ENCODE measurements around the gene MLH1.

MLH1 gene

DNA sequence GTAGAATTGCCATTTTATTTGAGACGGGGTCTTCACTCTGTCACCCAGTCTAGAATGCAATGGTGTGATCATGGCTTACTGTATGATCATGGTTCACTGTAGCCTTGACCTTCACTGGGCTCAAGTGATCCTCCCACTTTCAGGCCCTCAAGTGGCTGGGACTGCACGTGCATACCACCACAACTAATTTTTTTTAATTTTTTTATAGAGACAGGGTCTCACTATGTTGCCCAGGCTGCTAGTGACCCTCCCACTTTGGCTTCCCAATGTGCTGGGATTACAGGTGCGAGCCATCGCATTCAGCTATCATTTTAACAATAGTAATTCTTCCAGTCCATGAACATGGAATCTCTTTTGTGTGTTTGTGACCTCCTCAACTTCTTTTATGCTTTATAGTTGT is 12.3 kb upstream of the MLH1 start:
- DNase-seq: no peak

DNA sequence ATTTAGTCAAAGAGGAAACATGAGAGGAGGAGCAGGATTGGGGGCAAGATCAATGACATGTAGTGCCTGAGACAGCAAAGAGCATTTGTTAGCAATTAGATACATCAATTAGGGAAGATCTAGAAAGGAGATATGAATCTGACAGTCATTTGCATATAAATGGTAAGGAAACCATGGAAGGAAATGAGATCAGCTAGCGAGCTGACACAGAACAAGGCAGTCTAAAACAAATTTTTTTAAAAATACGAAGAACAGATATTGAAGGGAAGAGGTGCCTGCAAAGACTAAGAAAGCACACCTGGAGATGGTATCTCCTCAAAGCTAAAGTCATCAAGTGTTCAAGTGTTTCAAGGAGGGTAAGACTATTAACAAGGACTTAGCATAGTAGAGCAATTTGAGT is 5.0 kb upstream of the MLH1 start:
- no peak for DNase-seq

DNA sequence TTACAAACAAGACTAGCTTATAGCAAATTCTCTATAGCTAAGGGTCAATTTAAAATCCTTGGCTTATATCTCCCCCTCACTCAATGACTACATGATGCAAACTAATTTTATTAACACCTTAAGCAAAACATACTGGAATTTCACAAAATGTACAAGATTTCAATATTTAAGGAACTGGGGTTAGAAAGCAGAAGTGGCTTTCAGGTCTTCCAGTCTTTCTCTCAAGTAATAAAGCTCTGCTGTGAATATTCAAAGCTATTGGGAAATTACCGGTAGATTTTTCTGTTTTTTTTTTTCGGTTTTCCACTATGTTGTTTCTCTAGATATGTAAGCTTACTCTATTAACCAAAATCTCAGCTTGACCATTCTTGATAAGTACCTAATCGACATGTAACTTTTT is 4.3 kb upstream of the MLH1 start:
- DNase-seq: no peak

DNA sequence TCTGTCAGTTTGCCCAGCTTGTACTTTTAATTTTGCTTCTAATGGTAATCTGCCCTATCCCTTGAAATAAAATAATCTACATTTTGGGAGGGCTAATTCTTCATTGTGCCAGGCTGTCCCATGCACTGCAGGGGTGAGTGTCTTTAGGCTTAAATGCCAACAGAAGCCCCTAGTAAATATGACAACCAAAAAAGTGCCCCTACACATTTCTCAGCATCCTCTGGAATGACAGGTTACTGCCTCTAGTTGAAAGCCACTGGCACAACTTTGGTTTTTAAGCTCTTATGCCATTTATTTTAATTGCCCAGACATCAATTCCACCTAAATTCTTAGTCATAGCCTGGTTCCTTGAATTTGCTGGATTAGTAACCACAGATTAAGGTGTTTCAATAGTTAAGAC is 3.8 kb upstream of the MLH1 start:
- DNase-seq: no peak

DNA sequence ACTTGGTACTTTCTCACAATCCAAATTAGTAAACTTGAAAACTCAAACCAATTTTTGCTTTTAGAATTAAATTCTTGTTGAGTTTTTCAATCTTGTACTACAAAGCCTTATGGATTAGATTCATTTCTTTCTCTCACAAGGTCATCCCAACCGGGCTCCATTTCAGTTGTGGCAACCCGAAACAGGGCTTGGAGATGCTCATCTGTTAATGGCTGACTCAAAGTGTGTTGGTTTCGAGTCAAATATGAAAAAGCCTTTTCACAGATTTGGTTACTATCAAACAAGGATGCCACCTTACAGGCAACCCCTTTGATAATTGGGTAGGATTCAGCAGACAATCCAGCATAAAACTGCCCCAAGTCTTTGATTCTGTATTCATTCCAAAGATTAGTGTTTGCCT is 2.2 kb upstream of the MLH1 start:
- no peak for DNase-seq

DNA sequence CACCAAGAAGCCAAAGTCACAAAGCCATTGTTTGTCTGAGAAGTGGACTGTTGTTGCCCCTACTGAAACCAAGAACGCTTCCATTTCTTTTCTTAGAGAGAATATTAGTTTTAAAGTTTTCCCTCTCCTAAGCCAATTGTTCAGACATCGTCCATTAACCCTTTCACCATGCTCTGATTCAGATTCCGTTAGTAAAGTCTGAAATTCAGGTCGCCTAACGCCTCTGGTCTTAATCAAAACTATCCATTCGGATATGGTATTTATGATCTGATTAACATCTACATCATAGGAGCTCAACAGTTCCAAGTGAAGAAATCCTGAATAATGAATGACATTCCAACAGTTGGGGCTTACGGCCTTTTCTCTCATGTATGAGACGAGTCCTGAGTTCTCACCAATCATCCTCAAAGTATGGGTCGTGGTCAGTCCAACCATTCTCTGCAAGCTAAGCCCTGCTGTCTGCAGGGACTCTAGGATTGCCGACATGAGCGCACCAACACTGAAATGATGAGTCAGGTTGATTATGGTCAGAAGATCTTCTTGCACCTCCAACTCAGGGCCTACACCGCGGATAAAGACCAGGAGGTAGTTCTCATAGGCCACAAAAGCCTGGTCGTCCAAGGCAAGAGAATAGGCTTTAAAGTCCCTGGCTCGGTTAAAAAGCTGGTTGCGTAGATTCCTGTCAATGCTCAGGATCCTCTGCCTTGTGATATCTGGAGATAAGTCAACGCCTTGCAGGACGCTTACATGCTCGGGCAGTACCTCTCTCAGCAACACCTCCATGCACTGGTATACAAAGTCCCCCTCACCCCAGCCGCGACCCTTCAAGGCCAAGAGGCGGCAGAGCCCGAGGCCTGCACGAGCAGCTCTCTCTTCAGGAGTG is 1.2 kb upstream of the MLH1 start:
- DNase-seq: peak; percentile 65

DNA sequence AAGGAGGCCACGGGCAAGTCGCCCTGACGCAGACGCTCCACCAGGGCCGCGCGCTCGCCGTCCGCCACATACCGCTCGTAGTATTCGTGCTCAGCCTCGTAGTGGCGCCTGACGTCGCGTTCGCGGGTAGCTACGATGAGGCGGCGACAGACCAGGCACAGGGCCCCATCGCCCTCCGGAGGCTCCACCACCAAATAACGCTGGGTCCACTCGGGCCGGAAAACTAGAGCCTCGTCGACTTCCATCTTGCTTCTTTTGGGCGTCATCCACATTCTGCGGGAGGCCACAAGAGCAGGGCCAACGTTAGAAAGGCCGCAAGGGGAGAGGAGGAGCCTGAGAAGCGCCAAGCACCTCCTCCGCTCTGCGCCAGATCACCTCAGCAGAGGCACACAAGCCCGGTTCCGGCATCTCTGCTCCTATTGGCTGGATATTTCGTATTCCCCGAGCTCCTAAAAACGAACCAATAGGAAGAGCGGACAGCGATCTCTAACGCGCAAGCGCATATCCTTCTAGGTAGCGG is 452 bp upstream of the MLH1 start, which contains the start of gene EPM2AIP1:
EPM2AIP1 (minus strand) TSS at position 326 of the 520 bp plus-strand sequence; CDS start at position 272, 54 bp downstream.
- DNase-seq: no peak

DNA sequence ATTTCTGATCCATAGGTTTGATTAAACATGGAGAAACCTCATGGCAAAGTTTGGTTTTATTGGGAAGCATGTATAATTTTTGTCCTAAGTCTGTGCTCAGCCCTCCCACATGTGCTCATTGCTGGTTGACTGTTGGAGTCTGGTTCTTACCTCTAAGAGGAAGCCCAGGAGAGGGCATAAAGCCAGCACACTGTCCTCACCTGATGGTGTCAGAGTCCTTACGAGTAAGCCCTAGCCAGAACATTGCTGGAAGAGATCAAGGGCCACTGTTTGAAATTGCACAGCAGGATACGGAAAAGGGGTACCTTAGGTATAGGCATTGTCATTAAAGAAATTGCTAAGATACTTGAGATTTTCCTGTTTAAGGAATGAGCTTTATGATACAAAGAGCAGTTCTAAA is 21.3 kb downstream of the MLH1 start:
- DNase-seq: no peak

DNA sequence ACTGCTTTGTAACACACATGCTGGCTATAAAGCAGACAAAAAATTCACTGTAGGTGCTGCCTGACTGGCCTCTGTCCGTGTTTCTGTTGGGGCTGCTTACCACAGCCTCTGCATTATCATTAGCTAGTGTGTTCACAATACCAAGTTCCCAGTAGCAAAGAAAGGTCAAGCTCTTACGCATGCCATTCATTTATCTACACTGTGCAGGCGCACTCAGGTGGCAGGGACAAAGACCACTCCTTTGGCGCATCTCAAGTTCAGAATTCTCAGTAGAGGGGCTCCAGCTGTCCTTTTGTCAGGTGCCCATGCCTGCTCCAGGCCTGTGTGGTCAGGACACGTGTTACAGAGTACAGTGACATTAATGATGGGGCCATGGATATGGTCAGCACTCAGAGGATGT is 22.3 kb downstream of the MLH1 start:
- DNase-seq: no peak

DNA sequence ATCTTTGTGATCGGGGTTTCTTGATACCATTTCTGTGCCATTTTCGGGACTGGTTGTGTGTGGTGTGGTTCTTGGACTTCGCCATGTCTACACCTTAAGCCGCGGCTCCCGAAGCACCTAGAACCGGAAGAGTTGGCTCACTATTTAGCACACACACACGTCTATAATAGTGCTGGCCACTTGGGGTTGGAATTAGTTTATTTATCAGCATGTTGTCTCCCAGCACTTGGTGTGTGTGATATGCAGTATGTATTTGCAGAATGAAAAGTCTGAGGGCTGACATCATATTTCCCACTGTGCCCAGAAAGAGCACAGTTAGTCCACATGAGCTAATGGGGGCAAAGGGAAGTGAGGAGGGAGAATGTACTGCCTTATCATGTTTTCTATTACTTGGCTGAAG is 23.6 kb downstream of the MLH1 start:
- no peak for DNase-seq

DNA sequence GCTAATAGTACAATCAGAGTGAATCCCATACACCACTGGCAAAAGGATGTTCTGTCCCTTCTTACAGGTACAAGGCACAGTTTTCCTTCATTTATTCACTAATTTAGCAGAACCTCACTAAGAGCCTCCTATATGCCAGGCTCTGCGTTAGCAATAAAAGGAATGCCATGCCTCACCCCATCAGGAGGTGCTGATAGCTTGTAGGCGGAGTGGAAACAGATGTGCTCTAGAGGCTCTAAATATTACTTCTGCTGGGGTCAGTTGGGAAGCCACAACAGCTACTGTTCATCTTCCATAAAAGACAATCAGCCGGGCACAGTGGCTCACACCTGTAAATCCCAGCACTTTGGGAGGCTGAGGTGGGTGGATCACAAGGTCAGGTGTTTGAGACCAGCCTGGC is 24.4 kb downstream of the MLH1 start:
- no peak for DNase-seq

DNA sequence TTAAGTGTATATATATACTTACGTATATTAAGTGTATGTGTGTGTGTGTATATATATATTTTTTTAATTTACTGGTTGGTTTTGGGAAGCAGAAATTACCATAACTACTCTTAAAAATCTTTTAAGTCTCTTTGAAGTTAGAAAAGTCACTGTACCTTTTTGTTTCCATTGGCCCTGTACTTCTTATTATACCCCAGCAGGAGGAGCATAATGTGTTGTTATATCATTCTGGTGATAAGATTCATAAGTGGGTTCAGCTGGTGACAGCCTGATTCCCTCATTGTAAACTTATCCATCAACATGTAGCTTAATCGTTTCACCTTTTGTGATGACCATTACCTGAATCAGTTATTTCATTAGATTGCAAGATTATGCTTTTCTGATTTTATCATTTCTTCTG is 30.8 kb downstream of the MLH1 start:
- DNase-seq: peak; percentile 16

DNA sequence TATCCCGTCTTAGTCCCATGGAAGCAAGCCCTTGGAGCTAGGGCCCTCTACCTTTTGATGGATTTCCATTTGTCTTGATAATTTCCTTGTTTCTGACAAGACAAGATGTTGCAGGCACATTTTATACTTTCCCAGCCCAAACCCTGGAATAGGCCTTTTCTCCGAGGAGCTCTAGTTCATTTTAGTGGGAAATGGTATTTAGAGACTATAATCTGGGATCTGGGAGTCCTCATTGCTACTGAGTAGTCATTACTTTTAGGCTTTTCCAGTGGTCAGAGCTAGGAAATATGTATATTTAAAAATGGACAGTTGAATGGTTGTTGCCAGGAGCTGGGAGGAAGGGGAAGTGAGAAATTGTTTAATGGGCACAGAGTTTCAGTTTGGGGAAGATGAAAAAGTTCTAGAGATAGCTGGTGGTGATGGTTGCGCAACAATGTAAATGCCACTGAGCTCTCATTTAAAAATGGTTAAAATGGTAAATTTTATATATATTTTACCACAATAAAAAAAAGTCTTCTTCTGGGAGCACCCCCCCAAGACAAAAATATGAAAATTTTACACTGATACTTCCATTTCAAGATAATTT is 31.6 kb downstream of the MLH1 start:
- no peak for DNase-seq

DNA sequence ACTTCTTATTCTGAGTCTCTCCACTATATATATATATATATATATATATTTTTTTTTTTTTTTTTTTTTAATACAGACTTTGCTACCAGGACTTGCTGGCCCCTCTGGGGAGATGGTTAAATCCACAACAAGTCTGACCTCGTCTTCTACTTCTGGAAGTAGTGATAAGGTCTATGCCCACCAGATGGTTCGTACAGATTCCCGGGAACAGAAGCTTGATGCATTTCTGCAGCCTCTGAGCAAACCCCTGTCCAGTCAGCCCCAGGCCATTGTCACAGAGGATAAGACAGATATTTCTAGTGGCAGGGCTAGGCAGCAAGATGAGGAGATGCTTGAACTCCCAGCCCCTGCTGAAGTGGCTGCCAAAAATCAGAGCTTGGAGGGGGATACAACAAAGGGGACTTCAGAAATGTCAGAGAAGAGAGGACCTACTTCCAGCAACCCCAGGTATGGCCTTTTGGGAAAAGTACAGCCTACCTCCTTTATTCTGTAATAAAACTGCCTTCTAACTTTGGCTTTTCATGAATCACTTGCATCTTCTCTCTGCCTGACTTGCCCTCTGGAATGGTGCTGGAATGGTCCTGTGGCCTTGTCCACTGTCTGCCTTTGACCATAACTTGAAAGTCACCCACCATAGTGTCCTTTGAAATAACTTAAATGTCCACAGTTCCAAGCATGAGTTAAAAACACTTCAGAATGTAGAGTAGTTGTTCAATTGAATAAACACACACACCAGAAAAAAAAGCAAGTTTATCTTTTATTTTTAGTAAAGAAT is 32.4 kb downstream of the MLH1 start:
- no peak for DNase-seq

DNA sequence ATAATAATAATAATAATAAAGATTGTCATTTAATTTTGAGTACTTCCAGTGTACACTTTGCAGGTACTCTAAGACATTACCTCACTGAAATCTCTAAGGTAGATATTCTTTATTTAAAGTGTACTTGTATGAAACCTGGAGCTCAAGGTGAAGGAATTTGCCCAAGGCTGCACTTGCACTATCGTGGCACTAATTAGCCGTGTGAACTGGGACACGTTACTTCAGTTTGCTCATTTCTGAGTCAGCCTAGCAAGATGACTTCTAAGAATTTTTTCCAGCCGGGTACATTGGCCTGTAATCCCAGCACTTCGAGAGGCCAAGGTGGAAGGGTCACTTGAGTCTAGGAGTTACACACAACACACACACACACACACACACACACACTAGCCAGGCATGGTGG is 33.5 kb downstream of the MLH1 start:
- DNase-seq: no peak

DNA sequence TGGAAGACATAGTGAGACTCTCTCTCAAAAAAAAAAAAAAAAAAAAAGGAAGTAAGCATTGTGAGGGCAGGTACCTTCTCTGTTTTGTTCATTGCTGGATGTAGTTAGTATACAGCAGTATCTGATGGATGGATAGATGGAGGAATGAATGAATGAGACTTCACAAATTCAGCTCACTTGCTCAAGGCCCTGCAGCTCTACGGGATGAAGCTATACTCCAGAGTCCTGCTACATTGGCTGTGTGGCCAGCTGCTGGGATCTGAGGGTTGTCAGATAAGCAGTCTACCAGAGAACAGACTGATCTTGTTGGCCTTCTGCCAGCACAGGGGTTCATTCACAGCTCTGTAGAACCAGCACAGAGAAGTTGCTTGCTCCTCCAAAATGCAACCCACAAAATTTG is 35.0 kb downstream of the MLH1 start:
- no peak for DNase-seq

DNA sequence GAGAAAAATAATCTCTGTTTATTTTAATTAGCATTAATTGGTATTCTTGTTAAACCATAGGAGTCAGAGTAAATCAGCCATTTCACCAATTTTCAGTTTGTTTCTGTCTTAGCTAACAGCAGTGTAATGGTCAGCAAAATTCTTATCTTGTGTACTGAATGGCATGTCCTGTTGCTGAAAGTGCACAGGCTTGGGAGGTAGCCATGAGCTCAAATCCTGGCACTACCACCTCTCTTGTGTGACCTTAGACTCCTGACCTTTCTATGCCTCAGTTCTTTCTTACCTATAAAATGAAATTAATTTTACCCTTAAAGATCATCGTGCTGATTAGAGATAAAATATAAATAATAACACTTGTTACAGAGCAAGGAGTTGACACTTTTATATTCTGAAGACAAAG is 35.8 kb downstream of the MLH1 start:
- DNase-seq: no peak

DNA sequence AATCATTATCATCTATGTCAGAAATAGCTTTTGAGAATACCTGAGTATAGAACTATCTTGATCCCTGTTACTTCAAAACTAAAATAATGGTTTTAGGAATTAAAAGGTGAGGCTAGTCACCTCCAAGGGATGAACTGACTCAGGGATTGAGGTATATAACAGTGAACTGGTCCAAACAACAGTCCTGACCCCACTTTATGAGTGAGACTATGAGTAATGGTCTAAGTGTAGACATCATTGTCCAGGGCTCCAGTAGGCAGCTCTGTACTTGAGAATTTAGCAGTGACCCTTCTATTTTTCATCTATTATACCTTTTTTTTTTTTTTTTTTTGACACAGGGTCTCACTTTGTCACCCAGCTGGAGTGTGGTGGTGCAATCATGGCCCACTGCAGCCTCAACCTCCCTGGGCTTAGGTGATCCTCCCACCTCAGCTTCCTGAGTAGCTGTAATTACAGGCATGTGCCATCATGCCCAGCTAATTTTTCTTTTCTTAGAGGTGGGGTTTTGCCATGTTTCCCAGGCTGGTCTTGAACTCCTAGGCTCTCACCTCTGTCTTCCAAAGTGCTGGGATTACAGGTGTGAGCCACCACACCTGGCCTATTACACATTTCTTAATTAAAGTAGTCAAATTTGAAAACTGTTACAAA is 36.3 kb downstream of the MLH1 start:
- DNase-seq: no peak

DNA sequence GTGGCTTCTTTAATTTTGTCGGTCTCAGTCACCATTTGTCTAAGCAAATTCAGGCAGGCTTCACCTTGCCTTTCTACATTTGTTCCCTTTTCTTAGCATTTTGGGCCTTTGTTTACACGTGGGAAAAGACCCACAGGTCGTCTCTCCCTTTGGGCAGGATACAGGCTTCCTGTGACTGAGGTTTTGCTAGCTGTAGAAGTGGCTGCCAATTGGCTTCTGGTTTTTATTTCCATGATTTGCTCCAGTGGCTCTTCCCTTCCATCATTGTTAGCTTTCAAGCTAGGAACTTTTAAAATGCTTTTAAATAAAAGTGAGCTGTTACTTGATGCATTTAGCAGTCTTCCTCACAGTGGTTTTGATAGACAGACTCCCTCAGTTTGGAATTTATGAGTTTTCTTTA is 37.3 kb downstream of the MLH1 start:
- DNase-seq: no peak

DNA sequence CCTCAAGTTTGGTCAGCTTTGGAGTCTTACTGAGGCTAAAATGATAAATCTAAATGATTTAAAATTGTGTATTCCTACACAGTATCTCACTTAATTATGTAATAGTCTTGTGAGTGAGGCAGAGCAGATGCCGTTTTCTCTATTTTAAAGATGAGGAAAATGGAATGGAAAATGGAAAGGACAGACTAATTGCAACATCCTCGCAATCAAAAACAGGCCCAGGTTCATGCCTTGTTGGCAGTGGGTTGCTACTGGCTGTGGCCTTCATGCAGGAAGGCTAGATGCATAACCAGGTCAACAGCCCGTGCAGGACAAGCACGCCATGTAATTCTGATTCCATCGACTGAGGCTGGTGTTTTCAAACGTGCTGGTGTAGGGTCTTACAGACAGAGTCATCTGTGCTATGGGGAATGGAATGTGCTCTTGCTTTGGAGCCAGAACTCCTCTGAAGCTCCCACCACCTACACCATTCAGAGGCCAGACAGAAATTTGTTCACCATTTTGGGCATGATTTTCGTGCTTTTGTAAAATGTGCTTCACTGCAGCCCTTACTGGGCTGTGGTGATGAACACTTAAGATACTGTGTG is 37.9 kb downstream of the MLH1 start:
- DNase-seq: no peak

DNA sequence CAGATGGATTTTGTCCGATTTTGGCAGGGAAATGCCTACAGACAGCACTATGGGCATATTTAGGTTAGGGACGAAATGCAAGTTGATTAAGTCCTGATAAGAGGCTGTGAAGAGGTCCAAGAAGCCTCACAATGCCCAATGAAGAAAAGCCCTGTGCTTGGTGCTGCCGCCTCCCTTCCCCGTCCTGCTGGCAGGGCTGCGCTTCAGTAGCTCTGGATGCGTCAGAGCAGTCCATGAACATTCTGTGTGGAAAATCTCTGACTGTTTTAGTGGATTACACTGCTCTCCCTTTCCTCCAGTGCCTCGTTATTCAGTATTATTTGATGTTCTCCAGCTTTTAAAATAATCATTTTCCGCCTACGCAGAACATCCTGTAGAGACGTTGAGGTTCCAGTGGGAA is 39.6 kb downstream of the MLH1 start:
- DNase-seq: no peak

DNA sequence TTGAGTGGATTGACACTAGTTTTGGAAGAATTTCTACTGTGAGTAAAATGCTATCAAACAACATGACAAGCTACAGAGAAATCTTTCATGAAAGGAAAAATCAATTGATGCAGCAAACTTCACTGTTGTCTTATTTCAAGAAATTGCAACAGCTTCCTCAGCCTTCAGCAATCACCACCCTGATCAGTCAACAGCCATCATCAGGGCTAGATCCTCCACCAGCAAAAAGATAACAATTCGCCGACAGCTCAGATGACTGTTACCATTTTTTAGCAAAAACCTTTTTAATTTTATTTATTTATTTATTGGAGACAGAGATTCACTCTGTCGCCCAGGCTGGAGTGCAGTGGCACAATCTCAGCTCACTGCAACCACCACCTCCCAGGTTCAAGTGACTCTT is 44.0 kb downstream of the MLH1 start:
- DNase-seq: no peak
